Astrocyte of the spinal cord (primary cell): Measurements from ENCODE around the gene SLC9A1.
"Not testable (repeated sequence)": the region's sequence is repeated elsewhere in the genome, so short reads cannot be mapped to it uniquely, and the experiment has no call there.

Experiments used
- DNase-seq: peaks from one replicate; pipeline ENCODE4 v3.0.0; 2011; ENCODE audit warnings: low read depth, low spot score
- H3K4me3 ChIP-seq: 2 replicates; pipeline ENCODE4 v1.5.1; 2011; ENCODE audit warnings: low read depth, mild to moderate bottlenecking, low read length, moderate library complexity
- in situ Hi-C: cut with HindIII; loops from 2 replicates; pipeline ENCODE4 v1.10.0; 2017; ENCODE audit warnings: low sequenced_read_pairs
- TF ChIP-seq, protein P1 (sequence below): IDR thresholded peaks from 2 replicates; pipeline ENCODE4 v1.5.1; 2012; ENCODE audit warnings: low read depth, mild to moderate bottlenecking, low read length, inconsistent platforms

The SLC9A1 gene

DNA sequence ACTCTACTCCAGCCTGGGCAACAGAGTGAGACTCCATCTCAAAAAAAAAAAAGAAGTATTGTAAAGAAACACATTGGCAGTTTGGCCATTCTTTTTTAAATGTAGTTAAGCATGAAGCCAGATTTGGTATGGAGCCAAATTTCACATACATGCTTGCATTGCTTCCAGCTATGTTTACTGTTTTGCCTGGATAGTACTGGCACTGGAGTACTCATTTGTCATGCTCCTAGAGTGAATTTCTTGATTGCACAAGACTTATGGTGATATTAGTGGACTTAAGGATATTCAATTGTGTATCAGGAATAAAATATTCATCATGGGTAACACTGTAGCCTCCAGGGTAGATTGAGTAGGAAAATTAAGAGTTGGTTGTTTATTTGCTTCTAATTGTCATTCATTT, 24.5 kb upstream of the SLC9A1 start:
- no peak for DNase-seq

DNA sequence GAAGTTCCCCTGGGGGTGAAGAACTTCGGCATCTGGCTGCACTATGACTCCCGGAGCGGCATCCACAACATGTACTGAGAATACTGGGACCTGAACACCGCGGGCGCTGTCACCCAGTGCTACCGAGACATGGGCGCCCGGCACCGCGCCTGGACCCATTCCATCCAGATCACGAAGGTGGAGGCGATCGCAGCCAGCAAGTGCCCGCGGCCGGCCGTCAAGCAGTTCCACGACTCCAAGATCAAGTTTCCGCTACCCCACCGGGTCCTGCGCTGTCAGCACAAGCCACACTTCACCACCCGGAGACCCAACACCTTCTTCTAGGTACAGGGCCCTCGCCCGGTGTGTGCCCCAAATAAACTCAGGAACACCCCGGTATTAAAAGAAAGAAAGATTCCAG, 22.0 kb upstream of the SLC9A1 start:
- no peak for DNase-seq
- TF ChIP-seq, protein P1, sequence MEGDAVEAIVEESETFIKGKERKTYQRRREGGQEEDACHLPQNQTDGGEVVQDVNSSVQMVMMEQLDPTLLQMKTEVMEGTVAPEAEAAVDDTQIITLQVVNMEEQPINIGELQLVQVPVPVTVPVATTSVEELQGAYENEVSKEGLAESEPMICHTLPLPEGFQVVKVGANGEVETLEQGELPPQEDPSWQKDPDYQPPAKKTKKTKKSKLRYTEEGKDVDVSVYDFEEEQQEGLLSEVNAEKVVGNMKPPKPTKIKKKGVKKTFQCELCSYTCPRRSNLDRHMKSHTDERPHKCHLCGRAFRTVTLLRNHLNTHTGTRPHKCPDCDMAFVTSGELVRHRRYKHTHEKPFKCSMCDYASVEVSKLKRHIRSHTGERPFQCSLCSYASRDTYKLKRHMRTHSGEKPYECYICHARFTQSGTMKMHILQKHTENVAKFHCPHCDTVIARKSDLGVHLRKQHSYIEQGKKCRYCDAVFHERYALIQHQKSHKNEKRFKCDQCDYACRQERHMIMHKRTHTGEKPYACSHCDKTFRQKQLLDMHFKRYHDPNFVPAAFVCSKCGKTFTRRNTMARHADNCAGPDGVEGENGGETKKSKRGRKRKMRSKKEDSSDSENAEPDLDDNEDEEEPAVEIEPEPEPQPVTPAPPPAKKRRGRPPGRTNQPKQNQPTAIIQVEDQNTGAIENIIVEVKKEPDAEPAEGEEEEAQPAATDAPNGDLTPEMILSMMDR: no peak
- no peak overlapping the region for H3K4me3 ChIP-seq
- in situ Hi-C loops: no loop called here

More for the DNA sequence above, 24.5 kb upstream of the SLC9A1 start:
- H3K4me3 ChIP-seq: no peak overlapping the region
- in situ Hi-C loops: no loop called here
- TF ChIP-seq, protein P1: no peak

DNA sequence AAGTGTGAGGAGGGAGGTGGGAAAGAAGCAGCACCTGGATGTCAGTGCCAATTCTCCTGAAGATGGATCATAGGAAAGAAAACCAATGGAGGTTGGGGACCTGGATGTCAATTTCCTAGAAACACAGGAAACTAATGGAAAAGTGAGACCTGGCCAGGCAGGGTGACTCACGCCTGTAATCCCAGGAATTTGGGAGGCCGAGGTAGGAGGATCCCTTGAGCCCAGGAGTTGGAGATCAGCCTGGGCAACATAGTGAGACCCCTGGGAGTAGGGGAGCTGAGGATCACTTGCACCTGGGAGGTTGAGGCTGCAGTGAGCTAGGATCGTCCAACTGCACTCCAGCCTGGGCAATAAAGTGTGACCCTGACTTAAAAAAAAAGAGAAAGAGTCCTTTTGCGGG, 21.4 kb upstream of the SLC9A1 start:
- no peak for DNase-seq
- in situ Hi-C loops: no loop called here
- no peak overlapping the region for H3K4me3 ChIP-seq
- TF ChIP-seq, protein P1: no peak

DNA sequence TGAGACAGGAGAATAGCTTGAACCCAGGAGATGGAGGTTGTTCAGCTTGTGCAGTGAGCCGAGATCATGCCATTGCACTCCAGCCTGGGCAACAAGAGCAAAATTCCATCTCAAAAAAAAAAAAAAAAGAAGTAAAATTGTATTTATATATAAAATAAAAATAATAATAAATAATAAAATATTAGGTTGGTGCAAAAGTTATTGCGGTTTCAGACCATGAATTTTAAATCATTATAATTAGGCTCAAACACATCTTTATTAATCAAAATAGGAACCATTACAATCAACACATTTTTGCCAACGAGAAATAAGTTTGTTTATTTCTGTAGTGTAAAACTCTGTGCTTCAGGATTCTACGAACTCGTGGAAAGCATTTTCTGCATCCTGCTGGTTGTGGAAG, 18.1 kb upstream of the SLC9A1 start:
- in situ Hi-C loops, H3K4me3 ChIP-seq, DNase-seq: not testable (repeated sequence)

DNA sequence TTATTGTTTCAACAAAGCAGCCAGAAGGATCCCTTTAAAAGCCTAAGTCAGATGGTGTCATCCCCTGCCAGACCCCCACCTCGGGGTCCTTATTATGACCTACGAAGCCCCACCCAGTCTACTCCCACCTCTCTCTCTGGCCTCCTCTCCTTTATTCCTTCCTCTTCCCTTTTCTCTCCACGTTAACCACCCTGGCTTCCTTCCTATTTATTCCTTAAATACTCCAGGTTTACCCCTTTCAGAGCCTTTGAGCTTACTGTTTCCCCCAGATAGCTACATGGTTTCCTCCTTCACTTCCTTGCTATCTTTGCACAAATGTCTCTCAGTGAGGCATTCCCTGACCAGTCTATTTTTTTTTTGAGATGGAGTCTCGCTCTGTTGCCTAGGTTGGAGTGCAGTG, 12.0 kb upstream of the SLC9A1 start:
- TF ChIP-seq, protein P1: no peak
- in situ Hi-C loops: no loop called here
- H3K4me3 ChIP-seq: no peak overlapping the region
- no peak for DNase-seq

DNA sequence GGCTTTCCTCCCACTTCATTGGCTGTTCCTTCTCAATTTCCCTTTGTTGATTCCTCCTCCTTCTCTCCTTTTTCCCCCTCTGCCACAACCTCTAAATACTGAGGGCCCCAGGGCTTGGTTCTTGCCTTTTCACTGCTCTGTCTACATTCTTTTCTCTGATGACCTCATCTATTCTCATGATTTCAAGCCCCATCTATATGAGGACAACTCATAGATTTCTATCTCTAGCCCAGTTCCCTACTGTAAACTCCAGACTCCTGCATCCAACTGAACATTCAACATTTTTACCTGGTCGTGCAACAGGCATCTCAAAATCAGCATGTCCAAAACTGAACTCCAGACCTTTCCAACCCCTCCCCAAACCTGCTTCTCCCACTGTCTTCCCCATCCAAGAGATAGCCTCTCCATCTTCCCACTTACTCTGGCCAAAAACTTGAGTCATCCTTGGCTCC, 11.5 kb upstream of the SLC9A1 start:
- no peak overlapping the region for H3K4me3 ChIP-seq
- in situ Hi-C loops: no loop called here
- TF ChIP-seq, protein P1: no peak
- DNase-seq: no peak

DNA sequence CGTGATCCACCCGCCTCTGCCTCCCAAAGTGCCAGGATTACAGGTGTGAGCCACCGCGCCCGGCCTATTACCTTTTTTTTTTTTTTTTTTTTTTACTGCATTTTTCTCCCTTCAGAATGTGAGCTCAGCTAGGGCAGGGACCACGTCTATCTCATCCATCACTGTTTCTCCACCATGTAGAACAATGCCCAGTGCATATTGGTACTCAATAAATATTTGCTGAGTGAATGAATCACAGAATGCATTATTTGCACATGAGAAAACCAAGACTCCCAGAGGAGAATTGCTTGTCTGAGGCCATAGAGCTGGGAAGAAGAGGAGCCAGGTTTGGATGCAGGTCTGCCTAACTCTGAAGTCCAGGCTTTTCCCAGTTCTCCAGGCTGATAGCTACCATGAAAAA, 8.2 kb upstream of the SLC9A1 start:
- in situ Hi-C loops: no loop called here
- TF ChIP-seq, protein P1: no peak
- DNase-seq: no peak

More for the DNA sequence above, 8.2 kb upstream of the SLC9A1 start:
- H3K4me3 ChIP-seq: no peak overlapping the region
